GM23248 (cell line): ENCODE results near the gene MACROD2.

Source experiments
- EZH2 ChIP-seq: fragments of 200-600 bp; sonication (generic); IDR thresholded peaks from 2 replicates; pipeline ENCODE4 v1.6.1; 2018; ENCODE audit warnings: antibody characterized with exemption, mild to moderate bottlenecking; ENCODE audit not compliant: insufficient read depth, poor library complexity, severe bottlenecking
- EZH2phosphoT487 ChIP-seq: fragments of 200-600 bp; sonication (generic); IDR thresholded peaks from 2 replicates; pipeline ENCODE4 v1.6.1; 2018; ENCODE audit warnings: antibody characterized with exemption, moderate library complexity, mild to moderate bottlenecking, low read depth; ENCODE audit not compliant: insufficient read depth

DNA sequence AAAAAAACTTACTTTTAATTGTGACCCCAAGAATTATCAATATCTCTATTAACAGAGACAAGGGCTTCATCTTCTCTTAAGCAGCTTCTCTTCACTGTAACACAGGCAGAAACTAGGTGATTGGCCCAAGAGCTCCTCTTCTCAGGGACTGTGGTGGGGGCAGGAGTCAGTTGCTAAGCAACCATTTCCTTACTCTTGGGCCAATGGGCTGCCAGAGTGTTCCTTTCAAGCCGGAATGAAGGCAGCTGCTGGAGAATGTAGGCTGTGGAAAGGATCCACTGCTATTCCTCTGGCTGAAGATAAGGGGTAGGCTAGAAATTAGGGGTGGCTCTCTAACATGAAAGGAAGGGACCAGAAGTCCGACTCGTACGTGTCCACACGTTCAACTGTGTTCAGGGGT, 4.9 kb upstream of the MACROD2 start, which contains the start of gene SEL1L2:
- TF ChIP-seq EZH2 (no peak), EZH2phosphoT487 (no peak)
